Measurements from ENCODE around the gene HMGA1. TPM values are rescaled to one million over a fixed set of nuclear protein-coding genes. Genes with fewer than 3 reads are reported as not detected.
"Not testable (repeated sequence)": the region's sequence is repeated elsewhere in the genome, so short reads cannot be mapped to it uniquely, and the experiment has no call there.

HMGA1 gene
- total RNA-seq, 1 experiment from 2014 or later: 211 TPM

GRCh38 chr6:34239893-34240292 lies 3.2 kb downstream of the HMGA1 start:
- no peak for DNase-seq (ENCODE audit: extremely low read depth, low read depth)

- DNase-seq (ENCODE audit: extremely low read depth, low read depth): no peak
Observed at GRCh38 chr6:34240329-34241248, 3.9 kb downstream of the HMGA1 start.

- DNase-seq (ENCODE audit: extremely low read depth, low read depth): no peak
Observed at GRCh38 chr6:34241351-34242215, 4.9 kb downstream of the HMGA1 start.

- no peak for DNase-seq (ENCODE audit: extremely low read depth, low read depth)
Observed at GRCh38 chr6:34242252-34243130, 5.8 kb downstream of the HMGA1 start.

- no peak for DNase-seq (ENCODE audit: extremely low read depth, low read depth)
Observed at GRCh38 chr6:34243131-34243771, 6.6 kb downstream of the HMGA1 start.

- peak; percentile 78 for DNase-seq (ENCODE audit: extremely low read depth, low read depth)
Observed at GRCh38 chr6:34243901-34244884, 7.5 kb downstream of the HMGA1 start.

- not testable (repeated sequence) for DNase-seq (ENCODE audit: extremely low read depth, low read depth)
Observed at GRCh38 chr6:34245032-34245760, 8.5 kb downstream of the HMGA1 start.

- DNase-seq (ENCODE audit: extremely low read depth, low read depth): not testable (repeated sequence)
Observed at GRCh38 chr6:34245761-34246140, 9.1 kb downstream of the HMGA1 start.

- DNase-seq (ENCODE audit: extremely low read depth, low read depth): no peak
Observed at GRCh38 chr6:34246249-34246562, 9.5 kb downstream of the HMGA1 start.

- DNase-seq (ENCODE audit: extremely low read depth, low read depth): no peak
Observed at GRCh38 chr6:34246563-34247391, 10.1 kb downstream of the HMGA1 start.

- no peak for DNase-seq (ENCODE audit: extremely low read depth, low read depth)
Observed at GRCh38 chr6:34247481-34248197, 11.0 kb downstream of the HMGA1 start.

- no peak for DNase-seq (ENCODE audit: extremely low read depth, low read depth)
Observed at GRCh38 chr6:34248198-34248726, 11.6 kb downstream of the HMGA1 start.

- DNase-seq (ENCODE audit: extremely low read depth, low read depth): peak; percentile 90
Observed at GRCh38 chr6:34248727-34249468, 12.2 kb downstream of the HMGA1 start, which contains the start of gene SMIM29. Gene SMIM29, minus strand, starts transcription at chr6:34249006. Its CDS starts 1,215 bp downstream, at chr6:34247791.

GRCh38 chr6:34249469-34250261 lies 13.0 kb downstream of the HMGA1 start:
- no peak for DNase-seq (ENCODE audit: extremely low read depth, low read depth)

- not testable (repeated sequence) for DNase-seq (ENCODE audit: extremely low read depth, low read depth)
Observed at GRCh38 chr6:34252395-34252794, 15.7 kb downstream of the HMGA1 start.
